PC-3 (cell line): ENCODE results near the gene FOXO4.

Source experiments
- EZH2 ChIP-seq: fragments of 300-600 bp; sonication (generic); IDR thresholded peaks from one replicate; pipeline ENCODE4 v1.6.1; 2017; ENCODE audit warnings: antibody characterized with exemption, mild to moderate bottlenecking, low read length; ENCODE audit not compliant: unreplicated experiment
- EZH2phosphoT487 ChIP-seq: fragments of 300-600 bp; sonication (generic); IDR thresholded peaks from 2 replicates; pipeline ENCODE4 v1.6.1; 2018; ENCODE audit warnings: mild to moderate bottlenecking, antibody characterized with exemption, low read length, borderline replicate concordance
- TF ChIP-seq, protein P1 (sequence below): fragments of 300-600 bp; sonication (generic); conservative IDR thresholded peaks from 2 replicates; pipeline ENCODE4 v1.5.1; 2017; ENCODE audit warnings: antibody characterized with exemption, low read depth, mild to moderate bottlenecking, low read length

- TF ChIP-seq, protein P1, sequence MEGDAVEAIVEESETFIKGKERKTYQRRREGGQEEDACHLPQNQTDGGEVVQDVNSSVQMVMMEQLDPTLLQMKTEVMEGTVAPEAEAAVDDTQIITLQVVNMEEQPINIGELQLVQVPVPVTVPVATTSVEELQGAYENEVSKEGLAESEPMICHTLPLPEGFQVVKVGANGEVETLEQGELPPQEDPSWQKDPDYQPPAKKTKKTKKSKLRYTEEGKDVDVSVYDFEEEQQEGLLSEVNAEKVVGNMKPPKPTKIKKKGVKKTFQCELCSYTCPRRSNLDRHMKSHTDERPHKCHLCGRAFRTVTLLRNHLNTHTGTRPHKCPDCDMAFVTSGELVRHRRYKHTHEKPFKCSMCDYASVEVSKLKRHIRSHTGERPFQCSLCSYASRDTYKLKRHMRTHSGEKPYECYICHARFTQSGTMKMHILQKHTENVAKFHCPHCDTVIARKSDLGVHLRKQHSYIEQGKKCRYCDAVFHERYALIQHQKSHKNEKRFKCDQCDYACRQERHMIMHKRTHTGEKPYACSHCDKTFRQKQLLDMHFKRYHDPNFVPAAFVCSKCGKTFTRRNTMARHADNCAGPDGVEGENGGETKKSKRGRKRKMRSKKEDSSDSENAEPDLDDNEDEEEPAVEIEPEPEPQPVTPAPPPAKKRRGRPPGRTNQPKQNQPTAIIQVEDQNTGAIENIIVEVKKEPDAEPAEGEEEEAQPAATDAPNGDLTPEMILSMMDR = no peak
- TF ChIP-seq EZH2phosphoT487 (no peak), EZH2 (no peak)
These were observed 52.0 kb downstream of the FOXO4 start for GRCh38 chrX:71147496-71148277.
